ENCODE data around the gene RTCA.
"Not testable (repeated sequence)": the region's sequence is repeated elsewhere in the genome, so short reads cannot be mapped to it uniquely, and the experiment has no call there.

The RTCA gene

GRCh38 chr1:100264081-100264480 lies 1.9 kb upstream of the RTCA start:
- not testable (repeated sequence) for DNase-seq

GRCh38 chr1:100265562-100265930 lies 470 bp upstream of the RTCA start:
- no peak for DNase-seq

GRCh38 chr1:100266741-100267140 lies 725 bp downstream of the RTCA start:
- DNase-seq: no peak

- no peak for DNase-seq
Measured at GRCh38 chr1:100267284-100267683, 1.3 kb downstream of the RTCA start.

DNA sequence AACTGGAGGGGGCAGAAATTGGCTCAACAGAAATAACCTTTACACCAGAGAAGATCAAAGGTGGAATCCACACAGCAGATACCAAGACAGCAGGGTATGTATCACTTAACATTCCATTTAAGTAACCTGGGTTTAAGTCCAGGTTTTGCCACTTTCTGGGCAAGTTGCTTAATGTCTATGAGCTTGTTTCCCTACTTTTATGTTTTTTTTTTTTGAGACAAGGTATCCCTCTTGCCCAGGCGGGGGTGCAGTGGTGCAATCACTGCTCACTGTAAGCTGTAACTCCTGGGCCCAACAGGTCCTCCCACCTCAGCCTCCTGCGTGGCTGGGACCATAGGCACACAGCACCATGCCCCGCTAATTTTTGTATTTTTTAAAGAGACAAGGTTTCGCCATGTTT lies 2.2 kb downstream of the RTCA start:
- no peak for DNase-seq

DNA sequence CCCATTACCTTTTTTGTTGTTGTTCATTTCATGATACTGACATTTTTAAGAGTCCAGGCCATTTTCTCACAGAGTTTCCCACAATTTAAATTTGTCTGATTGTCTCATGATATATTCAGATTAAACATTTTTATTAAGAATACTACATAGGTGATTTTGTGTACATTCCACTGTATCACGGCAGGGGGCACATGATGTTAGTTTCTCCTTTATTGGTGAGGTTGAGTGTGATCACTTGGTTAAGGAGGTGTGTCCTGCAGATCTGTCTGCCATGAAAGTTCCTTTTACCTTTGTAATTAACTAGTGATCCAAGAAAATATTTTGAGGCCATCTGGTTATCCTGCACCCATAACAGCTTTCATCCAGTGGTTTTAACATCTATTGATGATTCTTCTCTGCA lies 11.8 kb downstream of the RTCA start:
- DNase-seq: no peak

DNA sequence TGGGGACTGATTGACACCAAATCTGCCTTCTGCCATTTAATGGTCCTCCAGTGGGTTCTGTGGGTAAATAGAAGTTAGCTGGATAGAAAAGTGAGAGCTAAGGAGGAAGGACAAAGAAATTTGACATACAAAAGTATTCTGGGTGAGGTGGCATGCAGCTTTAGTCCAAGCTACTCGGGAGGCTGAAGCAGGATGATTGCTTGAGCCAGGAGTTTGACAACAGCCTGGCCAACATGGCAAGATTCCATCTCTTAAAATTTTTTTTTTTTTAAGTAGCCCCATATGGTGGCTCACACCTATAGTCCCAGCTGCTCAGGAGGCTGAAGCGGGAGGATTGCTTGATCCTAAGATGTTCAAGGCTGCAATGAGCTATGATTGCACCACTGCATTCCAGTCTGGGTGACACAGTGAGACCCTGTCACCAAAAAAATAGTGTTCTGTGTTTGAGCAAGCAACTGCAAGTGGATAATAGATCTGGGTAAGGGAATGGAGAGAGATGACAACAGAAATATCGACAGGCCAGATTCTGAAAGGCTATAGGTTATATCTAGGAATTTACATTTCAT lies 13.4 kb downstream of the RTCA start:
- DNase-seq: no peak

- DNase-seq: no peak
Measured at GRCh38 chr1:100279954-100280682, 14.1 kb downstream of the RTCA start.

DNA sequence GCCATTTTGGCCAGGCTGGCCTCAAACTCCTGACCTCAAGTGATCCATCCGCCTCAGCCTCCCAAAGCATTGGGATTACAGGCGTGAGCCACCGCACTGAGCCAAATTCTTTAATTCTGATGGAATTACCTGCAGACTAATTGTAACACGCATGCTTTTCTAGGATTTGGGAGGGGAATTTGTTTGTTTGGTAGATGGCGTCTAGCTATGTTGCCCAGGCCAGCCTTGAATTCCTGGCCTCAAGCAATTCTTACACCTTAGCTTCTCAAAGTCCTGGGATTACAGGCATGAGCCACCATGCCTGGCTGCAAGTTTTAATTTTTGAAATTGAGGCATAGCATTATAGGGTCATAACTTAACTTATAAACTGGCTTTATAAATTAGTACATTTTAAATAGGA lies 18.6 kb downstream of the RTCA start:
- DNase-seq: no peak

GRCh38 chr1:100287162-100287561 lies 21.1 kb downstream of the RTCA start:
- DNase-seq: no peak

DNA sequence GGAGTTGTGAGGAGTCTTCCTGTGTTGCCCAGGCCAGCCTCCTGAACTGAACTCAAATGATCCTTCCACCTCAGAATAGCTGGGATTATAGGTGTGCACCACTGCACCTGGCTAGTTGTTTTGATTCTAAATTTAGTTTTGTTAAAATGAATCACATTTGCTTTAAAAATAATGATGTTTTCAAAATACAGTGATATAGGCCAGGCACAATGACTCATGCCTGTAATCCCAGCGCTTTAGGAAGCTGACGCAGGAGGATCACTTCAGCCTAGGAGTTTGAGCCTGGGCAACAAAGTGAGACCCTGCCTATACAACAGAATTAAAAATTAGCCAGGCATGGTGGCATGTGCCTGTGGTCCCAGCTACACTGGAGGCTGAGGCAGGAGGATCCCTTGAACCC lies 24.3 kb downstream of the RTCA start:
- DNase-seq: no peak

- DNase-seq: no peak
Measured at GRCh38 chr1:100292711-100293110, 26.7 kb downstream of the RTCA start.

- no peak for DNase-seq
Measured at GRCh38 chr1:100296140-100296539, 30.1 kb downstream of the RTCA start.

GRCh38 chr1:100296997-100297396 lies 31.0 kb downstream of the RTCA start:
- DNase-seq: not testable (repeated sequence)

DNA sequence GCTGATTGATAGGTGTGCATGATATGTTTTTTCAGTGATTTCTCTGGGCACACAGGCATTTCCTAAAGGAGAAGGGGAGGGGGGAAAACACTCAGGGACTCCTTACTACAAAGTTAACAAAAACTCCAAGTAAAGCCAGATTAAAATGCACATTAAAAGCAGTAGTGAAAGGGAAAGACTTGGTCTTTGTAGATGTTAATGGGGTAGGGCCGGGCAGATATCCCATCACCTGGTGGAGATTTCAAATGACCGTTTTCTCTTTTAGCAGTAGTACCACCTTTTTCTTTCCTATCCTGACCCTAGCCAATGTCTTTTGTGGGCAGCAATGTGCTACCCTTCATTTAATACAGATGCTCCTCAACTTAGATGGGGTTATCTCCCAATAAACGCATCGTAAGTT lies 32.5 kb downstream of the RTCA start:
- no peak for DNase-seq

- no peak for DNase-seq
Measured at GRCh38 chr1:100299521-100300222, 33.7 kb downstream of the RTCA start.

- DNase-seq: no peak
Measured at GRCh38 chr1:100300691-100301090, 34.7 kb downstream of the RTCA start.

- DNase-seq: no peak
Measured at GRCh38 chr1:100302739-100303138, 36.7 kb downstream of the RTCA start.

- no peak for DNase-seq
Measured at GRCh38 chr1:100304227-100304626, 38.2 kb downstream of the RTCA start.

- no peak for DNase-seq
Measured at GRCh38 chr1:100304921-100305320, 38.9 kb downstream of the RTCA start.

GRCh38 chr1:100305954-100306353 lies 39.9 kb downstream of the RTCA start:
- no peak for DNase-seq

- no peak for DNase-seq
Measured at GRCh38 chr1:100306735-100307313, 40.8 kb downstream of the RTCA start.

DNA sequence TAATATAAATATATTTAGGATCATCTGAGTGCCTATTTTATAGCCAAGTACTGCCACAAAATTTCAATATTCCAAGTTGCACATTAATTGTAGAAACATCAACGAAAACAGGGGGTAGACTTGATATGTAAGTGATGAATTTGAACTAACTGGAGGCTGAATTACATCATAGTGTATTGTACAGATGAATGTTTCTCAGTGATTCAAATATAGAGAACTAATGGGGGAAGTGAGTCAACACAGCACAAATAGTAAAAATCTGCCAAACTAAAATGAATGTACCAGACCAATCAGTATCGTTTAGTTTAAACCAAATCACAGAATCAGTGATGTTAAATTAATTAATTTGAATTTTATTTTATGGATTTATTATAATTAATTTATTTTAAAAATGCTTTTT lies 42.8 kb downstream of the RTCA start:
- no peak for DNase-seq

DNA sequence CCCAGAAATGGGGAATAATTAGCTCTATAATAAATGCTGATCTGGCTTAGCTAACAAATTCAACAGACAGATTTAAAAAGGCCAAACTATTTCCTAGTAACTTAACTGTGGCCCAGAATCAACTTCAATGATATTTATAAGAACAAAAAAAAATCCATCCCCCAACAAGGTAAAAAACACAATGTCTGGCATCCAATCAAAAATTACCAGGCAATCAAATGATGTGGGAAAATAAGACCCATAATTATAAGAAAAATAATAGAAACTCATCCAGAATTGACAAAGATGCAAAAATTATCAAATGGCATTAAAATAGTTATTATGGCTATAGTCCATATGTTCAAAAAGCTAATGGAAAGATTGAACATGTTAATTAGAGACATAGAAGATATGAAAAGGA lies 43.8 kb downstream of the RTCA start:
- no peak for DNase-seq

All from NCI-H1694 (cell line).